ENCODE measurements around the gene RAB31. TPM values are rescaled to one million over a fixed set of nuclear protein-coding genes. Genes with fewer than 3 reads are reported as not detected.

RAB31 gene
- total RNA-seq, 4 donors from 2014 or later: 3.2 to 7.1 (median 4.4) TPM

- Histone ChIP-seq H3K4me3 (no peak overlapping the region), H3K27ac (peak overlapping the region in 1 of 4 donors; percentile 1), H3K9me3 (no peaks in the 10 kb centered on the region), H3K4me1 (no peaks in the 10 kb centered on the region), H3K36me3 (no peaks in the 10 kb centered on the region), H3K27me3 (no peaks in the 10 kb centered on the region)
- in situ Hi-C loops (cut with MboI; ENCODE audit: low sequenced_read_pairs in 4 of 4) (no loop called here), intact Hi-C loops (cut with DNase I; ENCODE audit: low total_unique reads) (loop anchor here (1.0 kb wide), 3 partner anchors 87 to 196 kb away; no protein-coding TSS in a partner anchor)
- ATAC-seq (peak; percentile 82 to 94), DNase-seq (peak; percentile 57 to 73)
- TF ChIP-seq CTCF (IDR thresholded peaks at IDR 0.05 in 4 of 5, conservative IDR thresholded peaks at IDR 0.05 in 1 of 5): peak; percentile 84 to 96 (median 89)
- no peak for TF ChIP-seq POLR2A (IDR thresholded peaks at IDR 0.05)
Observed at GRCh38 chr18:9771261-9771976, 63.3 kb downstream of the RAB31 start.

- no peaks in the 10 kb centered on the region for H3K36me3 ChIP-seq
- in situ Hi-C loops (cut with MboI; ENCODE audit: low sequenced_read_pairs in 4 of 4) (no loop called here), intact Hi-C loops (cut with DNase I; ENCODE audit: low total_unique reads) (loop anchor here (1.0 kb wide), 3 partner anchors 88 to 197 kb away; no protein-coding TSS in a partner anchor)
- DNase-seq: no peak
- H3K4me1 ChIP-seq: no peaks in the 10 kb centered on the region
- no peak overlapping the region for H3K27ac ChIP-seq
- H3K9me3 ChIP-seq: no peaks in the 10 kb centered on the region
- no peak for TF ChIP-seq POLR2A (IDR thresholded peaks at IDR 0.05)
- TF ChIP-seq CTCF (IDR thresholded peaks at IDR 0.05 in 4 of 5, conservative IDR thresholded peaks at IDR 0.05 in 1 of 5): no peak
- ATAC-seq: no peak
- no peaks in the 10 kb centered on the region for H3K27me3 ChIP-seq
- no peak overlapping the region for H3K4me3 ChIP-seq
Observed at GRCh38 chr18:9771977-9772660, 64.0 kb downstream of the RAB31 start.

- H3K27me3 ChIP-seq: no peaks in the 10 kb centered on the region
- intact Hi-C loops (cut with DNase I; ENCODE audit: low total_unique reads): no loop called here
- H3K9me3 ChIP-seq: no peaks in the 10 kb centered on the region
- H3K4me3 ChIP-seq: no peak overlapping the region
- no peaks in the 10 kb centered on the region for H3K4me1 ChIP-seq
- no peak for TF ChIP-seq POLR2A (IDR thresholded peaks at IDR 0.05)
- TF ChIP-seq CTCF (IDR thresholded peaks at IDR 0.05 in 4 of 5, conservative IDR thresholded peaks at IDR 0.05 in 1 of 5): no peak
- H3K27ac ChIP-seq: no peak overlapping the region
- no peak for ATAC-seq
- in situ Hi-C loops (cut with MboI; ENCODE audit: low sequenced_read_pairs in 4 of 4): no loop called here
- H3K36me3 ChIP-seq: no peaks in the 10 kb centered on the region
- DNase-seq: no peak
Observed at GRCh38 chr18:9772847-9773677, 65.0 kb downstream of the RAB31 start.

GRCh38 chr18:9774150-9774549 lies 66.0 kb downstream of the RAB31 start:
- no peaks in the 10 kb centered on the region for H3K9me3 ChIP-seq
- H3K4me3 ChIP-seq: no peak overlapping the region
- ATAC-seq: no peak
- TF ChIP-seq CTCF (IDR thresholded peaks at IDR 0.05 in 4 of 5, conservative IDR thresholded peaks at IDR 0.05 in 1 of 5) (no peak), POLR2A (IDR thresholded peaks at IDR 0.05) (no peak)
- H3K27ac ChIP-seq: no peak overlapping the region
- intact Hi-C loops (cut with DNase I; ENCODE audit: low total_unique reads) (no loop called here), in situ Hi-C loops (cut with MboI; ENCODE audit: low sequenced_read_pairs in 4 of 4) (no loop called here)
- DNase-seq: no peak
- H3K36me3 ChIP-seq: no peaks in the 10 kb centered on the region
- H3K27me3 ChIP-seq: no peaks in the 10 kb centered on the region
- no peaks in the 10 kb centered on the region for H3K4me1 ChIP-seq

Measured in gastrocnemius medialis (tissue), 4 donors.